Measurements from ENCODE around the gene CYP11A1.

- TF ChIP-seq POLR2AphosphoS5 (IDR thresholded peaks at IDR 0.05; ENCODE audit: low read depth, low read length), result no peak
- no peak for TF ChIP-seq TAF1 (IDR thresholded peaks at IDR 0.05; ENCODE audit: borderline replicate concordance, insufficient read depth, low read length)
- TF ChIP-seq SIN3A (IDR thresholded peaks at IDR 0.05; ENCODE audit: borderline replicate concordance, insufficient read depth, low read length), result no peak
- TF ChIP-seq REST (IDR thresholded peaks at IDR 0.05; ENCODE audit: insufficient read depth in 1 of 2, low read depth in 2 of 2, low read length in 2 of 2), result no peak
These were observed 19.7 kb upstream of the CYP11A1 start for GRCh38 chr15:74387141-74387541.
